GM20431 (cell line): ENCODE measurements around the gene CDH18.
"Not testable (repeated sequence)": the region's sequence is repeated elsewhere in the genome, so short reads cannot be mapped to it uniquely, and the experiment has no call there.

Experiments
- in situ Hi-C: fragments of 300-500 bp; cut with MseI, MboI; formaldehyde crosslinking; loops from one replicate; pipeline ENCODE4 v1.15.0; 2020; ENCODE audit warnings: low sequenced_read_pairs; ENCODE audit not compliant: unreplicated experiment

Gene CDH18

DNA sequence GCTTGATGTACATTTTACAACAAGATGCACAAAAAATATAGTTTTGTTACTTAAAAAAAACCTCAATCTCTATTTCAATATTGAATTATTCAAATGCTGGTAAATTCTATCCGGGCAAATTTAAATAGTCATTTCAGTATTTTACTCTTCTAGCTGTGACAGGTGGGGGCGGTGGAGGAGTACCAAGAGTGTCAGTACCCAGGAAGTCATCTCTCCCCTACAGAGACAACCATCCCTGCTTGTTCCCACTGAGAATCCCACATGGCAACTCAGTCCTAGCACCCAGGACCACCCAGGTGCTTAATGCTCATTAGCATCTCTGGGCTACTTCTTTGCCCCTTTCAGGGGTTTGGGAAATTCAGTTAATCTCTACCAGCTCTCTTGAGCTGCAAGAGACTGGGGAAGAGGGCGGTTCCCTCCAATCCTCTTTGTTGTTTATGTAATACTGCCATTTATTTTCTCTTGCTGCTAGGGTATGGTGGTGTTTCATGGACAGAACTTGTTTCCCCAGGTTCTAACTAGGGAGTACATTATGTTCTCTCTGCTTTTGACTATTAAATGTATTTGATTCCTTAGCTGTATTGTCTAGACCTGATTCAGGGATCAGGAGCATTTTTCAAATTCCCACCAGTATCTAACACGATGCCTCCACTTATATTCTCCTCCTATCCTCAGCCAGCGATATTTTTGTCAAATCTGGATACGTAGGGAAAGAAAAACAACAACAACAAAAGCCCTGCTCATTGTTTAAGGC is 122.5 kb downstream of the CDH18 start:
- in situ Hi-C loops: no loop called here

- in situ Hi-C loops: no loop called here
Measured at GRCh38 chr5:19862711-19863110, 125.3 kb downstream of the CDH18 start.

GRCh38 chr5:19859020-19859419 is 129.0 kb downstream of the CDH18 start:
- in situ Hi-C loops: no loop called here

DNA sequence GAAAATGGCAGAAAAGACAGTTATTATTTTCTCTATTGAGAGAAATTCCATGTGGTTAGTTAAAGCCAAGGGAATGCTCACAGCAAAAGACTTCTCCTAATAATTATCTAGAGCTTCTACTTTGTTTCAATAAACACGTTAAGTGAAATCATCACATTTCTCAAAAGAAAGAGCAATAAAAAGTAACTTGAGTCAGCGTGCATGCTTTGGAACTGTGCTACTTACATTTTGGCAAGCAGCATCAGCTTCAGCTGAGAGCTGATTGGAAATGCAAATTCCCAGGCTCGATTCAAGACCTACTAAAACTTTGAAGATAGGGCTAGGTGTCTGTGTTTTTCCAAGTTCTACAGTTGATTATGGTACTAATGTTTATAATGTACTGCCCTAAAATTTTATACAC is 132.1 kb downstream of the CDH18 start:
- in situ Hi-C loops: no loop called here

DNA sequence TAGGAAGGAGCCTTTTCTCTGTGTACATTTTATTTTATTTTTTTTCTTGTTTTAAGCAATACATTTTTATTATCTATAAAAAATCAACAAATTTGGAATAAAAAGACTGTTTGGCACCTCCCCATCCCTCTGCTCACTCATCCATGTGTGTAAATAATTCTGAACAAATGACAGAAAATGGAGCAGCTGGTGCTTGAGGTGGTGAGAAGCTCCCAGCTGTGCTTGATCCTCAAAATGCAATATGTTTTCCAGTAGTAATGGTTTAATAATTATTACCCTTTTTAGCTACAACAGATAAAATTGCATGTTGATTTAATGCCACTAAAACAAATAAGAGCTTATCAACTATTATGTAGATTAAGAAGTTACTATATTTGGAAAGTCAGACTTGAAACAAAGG is 132.5 kb downstream of the CDH18 start:
- in situ Hi-C loops: no loop called here

- in situ Hi-C loops: no loop called here
Measured at GRCh38 chr5:19855031-19855430, 133.0 kb downstream of the CDH18 start.

GRCh38 chr5:19853616-19854240 is 134.3 kb downstream of the CDH18 start:
- in situ Hi-C loops: no loop called here

- in situ Hi-C loops: no loop called here
Measured at GRCh38 chr5:19837536-19838174, 150.3 kb downstream of the CDH18 start.

DNA sequence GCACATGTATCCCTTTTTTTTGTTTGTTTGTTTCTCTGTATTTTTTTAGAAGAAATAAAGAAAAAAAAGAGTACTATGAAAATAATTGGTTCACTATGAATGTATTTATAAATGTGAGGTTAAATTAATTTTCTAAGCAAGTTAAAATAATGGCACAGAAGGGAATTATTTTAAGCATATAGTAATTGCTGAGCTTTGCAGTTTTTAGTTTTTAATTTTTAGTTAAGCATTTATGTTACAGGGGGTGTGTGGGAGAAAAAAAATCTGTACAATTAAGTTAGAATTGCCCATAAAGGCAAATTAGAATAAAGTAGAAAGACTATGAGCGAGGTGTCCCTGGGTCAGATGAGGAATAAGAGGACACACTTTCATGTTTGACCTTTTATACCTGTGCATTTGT is 152.6 kb downstream of the CDH18 start:
- in situ Hi-C loops: no loop called here

DNA sequence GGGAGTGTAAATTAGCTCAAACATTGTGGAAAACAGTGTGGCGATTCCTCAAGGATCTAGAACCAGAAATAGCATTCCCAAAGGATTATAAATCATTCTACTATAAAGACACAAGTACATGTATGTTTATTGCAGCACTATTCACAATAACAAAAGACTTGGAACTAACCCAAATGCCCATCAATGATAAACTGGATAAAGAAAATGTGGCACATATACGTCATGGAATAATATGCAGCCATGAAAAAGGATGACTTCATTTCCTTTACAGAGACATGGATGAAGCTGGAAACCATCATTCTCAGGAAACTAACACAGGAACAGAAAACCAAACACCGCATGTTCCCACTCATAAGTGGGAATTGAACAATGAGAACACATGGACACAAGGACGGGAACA is 175.3 kb downstream of the CDH18 start:
- in situ Hi-C loops: not testable (repeated sequence)

DNA sequence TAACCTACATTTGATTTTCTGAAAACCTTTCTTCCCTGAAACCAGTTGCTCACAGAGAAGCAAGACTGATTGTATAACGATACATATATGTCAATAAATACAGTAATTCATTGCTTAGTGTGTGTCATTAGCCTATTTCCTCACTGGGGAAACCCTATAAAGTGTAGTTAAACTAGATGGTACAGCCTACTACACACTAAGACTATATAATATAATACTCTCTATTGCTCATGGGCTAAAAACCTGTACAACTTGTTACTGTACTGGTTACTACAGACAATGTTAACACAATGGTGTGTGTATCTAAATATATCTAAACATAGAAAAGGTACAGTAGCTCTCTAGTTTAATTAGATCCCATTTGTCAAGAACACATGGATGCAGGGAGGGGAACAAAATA is 181.2 kb downstream of the CDH18 start:
- in situ Hi-C loops: no loop called here

GRCh38 chr5:19802686-19803085 is 185.3 kb downstream of the CDH18 start:
- in situ Hi-C loops: no loop called here

DNA sequence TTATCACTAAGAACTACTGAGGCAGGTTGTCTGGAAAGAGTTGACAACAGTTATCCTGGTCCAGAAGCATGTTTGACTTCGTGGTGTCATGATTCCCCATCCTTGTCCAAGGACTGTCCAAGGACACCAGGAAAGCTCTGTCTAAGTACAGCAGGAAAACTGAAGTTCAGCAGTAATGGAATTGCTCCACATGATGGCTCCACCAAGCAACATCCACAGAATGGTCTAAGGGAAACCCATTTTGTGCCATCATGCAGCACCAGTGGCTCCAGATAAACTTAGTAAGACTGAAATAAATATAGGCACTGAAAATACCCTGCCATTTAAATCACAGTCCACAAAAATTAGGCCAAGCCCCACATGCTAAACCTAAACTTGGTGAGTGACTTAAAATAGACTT is 192.8 kb downstream of the CDH18 start:
- in situ Hi-C loops: no loop called here

- in situ Hi-C loops: no loop called here
Measured at GRCh38 chr5:19790829-19791466, 197.1 kb downstream of the CDH18 start.

DNA sequence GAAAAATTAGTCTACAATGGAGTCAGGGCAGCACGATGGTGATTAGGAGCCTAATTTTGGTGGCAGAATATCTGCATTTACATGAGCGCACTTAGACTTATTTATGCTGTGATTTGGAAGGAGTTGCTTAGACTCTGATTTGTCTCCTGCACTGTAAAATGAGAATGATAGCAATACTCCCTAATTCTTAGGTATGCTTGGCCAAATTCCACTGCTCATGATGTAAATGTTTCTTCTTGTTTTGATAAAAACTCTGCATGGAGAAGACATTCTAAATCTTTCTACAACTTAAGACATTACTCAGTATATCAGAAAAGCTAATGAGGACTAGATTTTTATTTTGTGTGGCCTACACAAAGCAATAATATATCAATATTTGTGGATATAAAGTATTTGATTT is 205.4 kb downstream of the CDH18 start:
- in situ Hi-C loops: no loop called here

DNA sequence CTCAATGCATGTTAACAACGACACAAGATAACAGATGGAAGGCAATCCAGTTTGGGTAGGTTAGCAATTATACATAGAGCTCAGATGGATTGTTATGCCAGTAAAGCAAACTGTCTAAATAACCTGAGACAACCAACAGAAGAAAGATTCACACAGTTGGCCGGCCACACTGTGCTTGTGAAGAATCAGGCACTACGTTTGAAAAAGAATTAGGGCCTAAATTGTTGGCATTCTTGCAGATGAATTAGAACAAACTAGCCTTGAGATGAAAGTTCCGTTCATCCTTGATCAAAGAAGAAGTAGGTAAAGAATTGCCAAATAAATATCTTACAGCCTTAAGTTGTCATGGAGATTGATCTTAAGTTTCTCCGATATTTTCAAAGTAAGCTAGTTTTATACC is 210.6 kb downstream of the CDH18 start:
- in situ Hi-C loops: no loop called here

DNA sequence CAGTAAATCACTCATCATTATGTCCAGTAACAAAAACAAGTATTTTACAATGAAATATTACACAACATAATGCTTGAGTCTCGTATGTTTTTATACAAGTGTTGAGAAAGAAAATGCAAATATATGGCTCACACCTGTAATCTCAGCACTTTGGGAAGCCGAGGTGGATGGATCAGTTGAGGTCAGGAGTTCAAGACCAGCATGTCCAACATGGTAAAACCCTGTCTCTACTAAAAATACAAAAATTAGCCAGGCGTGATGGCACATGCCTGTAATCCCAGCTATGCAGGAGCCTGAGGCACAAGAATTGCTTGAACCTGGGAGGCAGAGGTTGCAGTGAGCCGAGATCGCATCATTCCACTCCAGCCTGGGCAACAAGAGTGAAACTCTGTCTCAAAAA is 211.1 kb downstream of the CDH18 start:
- in situ Hi-C loops: not testable (repeated sequence)

GRCh38 chr5:19771174-19771835 is 216.7 kb downstream of the CDH18 start:
- in situ Hi-C loops: no loop called here

GRCh38 chr5:19770396-19770795 is 217.6 kb downstream of the CDH18 start:
- in situ Hi-C loops: no loop called here

- in situ Hi-C loops: no loop called here
Measured at GRCh38 chr5:19767987-19768386, 220.0 kb downstream of the CDH18 start.
